Adipose tissue (tissue), 3 donors: ENCODE measurements around the gene GPR157. TPM values are rescaled to one million over a fixed set of nuclear protein-coding genes. Genes with fewer than 3 reads are reported as not detected.
"Not testable (repeated sequence)": the region's sequence is repeated elsewhere in the genome, so short reads cannot be mapped to it uniquely, and the experiment has no call there.

ENCODE experiments used
- H3K27ac ChIP-seq: one replicate; pipeline ENCODE4 v1.5.1; 2013; ENCODE audit warnings: low read depth, low read length
- WGBS, 3 donors: extraction: QIAGEN DNeasy Blood & Tissue Kit; methylation state at CpG; one replicate each; pipeline ENCODE4 v1.1.7; 2013; 5-methylcytosine and 5-hydroxymethylcytosine counted together
- polyA plus RNA-seq, 3 donors: library from polyadenylated mRNA; stranded (reverse); fragments of 200-250 nt; gene quantifications; one replicate each; pipeline ENCODE4 v1.2.3, GENCODE V29; 2013
- donor health status: healthy with polysubstance abuse.
- donor health status: Bipolar disorder and iron deficiency.
- donor health status: healthy.

Gene GPR157
- polyA plus RNA-seq, 3 donors, result 1.7 to 3.7 (median 2.2) TPM

DNA sequence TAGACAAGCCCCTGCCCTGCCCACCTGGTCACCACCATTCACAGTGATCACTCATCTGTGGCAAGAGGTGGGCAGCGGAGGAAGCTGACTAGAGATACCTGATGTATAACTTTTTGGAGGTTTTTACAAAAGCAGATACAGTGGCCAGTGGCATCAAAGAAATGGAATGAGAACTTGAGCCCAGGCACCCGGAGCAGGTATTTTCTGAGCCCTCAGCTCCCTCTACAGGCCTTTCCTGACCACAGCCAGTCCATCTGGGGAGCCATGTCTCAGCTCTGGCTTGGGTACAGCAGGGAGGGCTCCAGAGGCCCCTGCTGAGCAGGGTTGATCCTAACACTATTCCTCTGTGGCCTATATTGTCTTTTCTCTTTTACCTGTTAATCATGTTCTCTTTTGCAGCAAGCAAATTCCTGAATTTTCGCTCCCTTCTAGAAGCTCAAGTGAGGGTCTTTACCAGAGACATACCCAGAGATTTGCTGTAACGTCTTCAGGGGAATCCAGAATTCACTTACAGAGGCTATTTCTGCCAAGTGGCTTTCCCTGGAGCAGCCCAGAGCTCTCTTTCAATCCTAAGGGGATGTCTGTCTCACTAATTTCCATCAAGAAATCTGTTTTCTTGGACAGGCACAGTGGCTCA is 27.3 kb downstream of the GPR157 start:
- WGBS, 3 donors, result 46 to 65% (median 49%) methylated on average over 4 of the region's 4 CpGs
- H3K27ac ChIP-seq, result no peak overlapping the region

DNA sequence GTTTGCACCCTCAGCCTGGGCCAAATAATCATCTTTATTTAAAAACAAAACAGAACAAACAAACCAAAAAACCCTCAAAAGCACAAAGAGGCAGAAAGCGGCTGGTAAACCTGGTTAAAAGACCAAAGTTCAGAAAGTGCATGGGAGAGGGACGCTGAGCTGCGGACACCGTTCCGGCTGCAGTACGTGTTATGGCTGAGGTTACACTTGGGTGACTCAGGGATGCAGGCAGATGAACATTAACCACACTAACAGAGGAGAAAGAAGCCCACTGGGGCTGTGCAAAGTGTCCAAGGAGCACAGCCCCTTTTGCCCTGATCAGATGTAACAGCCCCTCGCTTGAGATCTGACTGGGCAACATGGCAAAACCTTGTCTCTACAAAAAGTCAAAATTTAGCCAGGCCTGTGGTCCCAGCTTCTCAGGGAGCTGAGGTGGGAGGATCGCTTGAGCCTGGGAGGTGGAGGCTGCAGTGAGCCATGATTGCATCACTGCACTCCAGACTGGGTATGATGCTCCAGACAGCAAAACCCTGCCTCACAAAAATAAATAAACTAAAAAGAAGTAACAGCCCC is 28.3 kb downstream of the GPR157 start:
- WGBS, 3 donors, result 89 to 95% (median 93%) methylated on average over 8 of the region's 8 CpGs
- no peak overlapping the region for H3K27ac ChIP-seq

DNA sequence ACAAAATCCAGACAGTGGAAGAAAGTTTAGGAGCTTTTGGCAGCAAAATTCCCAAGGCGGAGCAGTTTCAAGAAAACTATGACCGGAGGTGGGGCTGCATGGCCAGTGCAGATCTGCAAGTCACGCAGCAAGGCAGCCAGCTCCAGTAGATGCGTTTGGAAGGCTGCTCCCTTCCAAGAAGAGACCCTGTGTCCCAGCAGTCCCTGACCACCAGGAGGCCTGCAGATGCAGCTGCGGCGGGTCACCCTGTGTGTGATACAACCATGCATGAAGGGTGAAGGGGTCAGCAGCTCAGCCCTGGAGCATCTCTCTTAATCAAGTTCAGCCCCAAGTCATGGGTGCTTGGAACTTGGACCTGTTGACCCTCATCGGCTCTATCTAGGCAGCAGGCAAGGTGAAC is 29.3 kb downstream of the GPR157 start:
- 76 to 87% (median 86%) methylated on average over 7 of the region's 7 CpGs for WGBS, 3 donors
- no peak overlapping the region for H3K27ac ChIP-seq

DNA sequence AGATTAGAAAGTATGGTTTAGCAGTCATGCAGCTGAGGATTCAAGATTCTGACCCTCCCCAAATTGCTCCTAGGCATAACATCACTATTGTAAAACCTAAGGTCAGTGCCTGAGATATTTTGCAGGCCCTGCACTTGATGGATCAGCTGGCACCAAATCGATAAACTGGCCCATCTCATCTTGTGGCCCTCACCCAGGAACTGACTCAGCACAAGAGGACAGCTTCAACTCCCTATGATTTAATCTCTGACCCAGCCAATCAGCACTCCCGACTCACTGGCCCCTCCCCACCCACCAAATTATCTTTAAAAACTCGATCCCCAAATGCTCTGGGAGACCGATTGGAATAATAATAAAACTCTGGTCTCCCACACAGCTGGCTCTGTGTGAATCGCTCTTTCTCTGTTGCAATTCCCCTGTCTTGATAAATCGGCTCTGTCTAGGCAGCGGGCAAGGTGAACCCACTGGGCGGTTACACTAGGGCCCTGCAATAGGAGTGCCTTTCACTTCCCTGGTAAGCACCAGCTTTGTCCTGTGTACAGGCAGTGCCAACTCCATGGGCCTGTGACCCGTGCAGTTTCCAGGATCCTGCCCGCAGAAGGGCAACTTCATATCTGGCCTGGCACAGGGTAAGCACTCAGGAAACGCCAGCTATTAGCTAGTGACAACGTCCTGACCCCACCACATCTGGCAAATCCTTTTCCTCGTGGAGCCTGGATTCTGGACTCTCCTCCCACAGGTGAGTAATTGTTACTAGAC is 30.8 kb downstream of the GPR157 start:
- WGBS, 3 donors, result 71 to 84% (median 77%) methylated on average over 13 of the region's 13 CpGs
- no peak overlapping the region for H3K27ac ChIP-seq

DNA sequence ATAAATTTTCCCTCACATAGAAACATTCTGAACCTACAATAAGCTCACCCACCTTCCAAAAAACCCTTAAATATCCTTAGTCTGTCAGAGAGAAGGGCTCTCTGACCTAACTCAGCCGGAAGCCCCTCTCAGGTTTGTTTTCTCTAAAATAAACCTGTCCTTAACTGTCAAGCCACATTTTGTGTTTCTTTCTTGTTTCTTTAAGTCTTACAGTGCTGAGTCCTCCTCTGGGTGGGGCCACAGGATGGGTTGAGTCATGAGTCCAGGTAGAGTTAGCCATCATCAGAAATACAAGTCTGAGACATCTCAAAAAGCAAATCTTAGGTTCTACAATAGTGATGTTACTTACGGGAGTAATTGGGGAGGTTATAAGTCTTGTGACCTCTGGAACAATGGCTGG is 33.1 kb downstream of the GPR157 start:
- no peak overlapping the region for H3K27ac ChIP-seq
- 91 to 98% (median 93%) methylated on average over 2 of the region's 2 CpGs for WGBS, 3 donors

DNA sequence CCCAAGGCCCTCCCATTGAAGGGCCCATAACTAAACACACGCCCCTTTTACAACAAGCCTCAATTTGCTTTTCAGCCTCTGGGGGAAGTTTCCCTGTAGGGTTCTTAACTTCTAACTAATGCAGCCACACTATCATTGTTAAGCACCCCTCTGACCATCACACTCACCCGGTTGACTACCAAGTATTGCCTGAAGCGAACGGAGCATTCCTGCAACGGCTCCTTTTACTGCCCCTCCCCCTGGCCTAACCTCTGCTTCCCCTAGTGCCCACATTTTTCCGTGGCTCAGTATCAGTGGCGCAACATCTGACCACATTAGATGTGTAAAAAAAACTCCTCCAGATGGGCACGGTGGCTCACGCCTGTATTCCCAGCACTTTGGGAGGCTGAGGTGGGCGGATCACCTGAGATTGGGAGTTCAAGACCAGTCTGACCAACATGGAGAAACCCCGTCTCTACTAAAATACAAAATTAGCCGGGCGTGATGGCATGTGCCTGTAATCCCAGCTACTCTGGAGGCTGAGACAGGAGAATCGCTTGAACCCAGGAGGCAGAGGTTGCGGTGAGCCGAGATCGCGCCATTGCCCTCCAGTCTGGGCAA is 34.8 kb downstream of the GPR157 start:
- 68 to 78% (median 72%) methylated on average over 18 of the region's 18 CpGs for whole genome bisulfite sequencing, 3 donors

DNA sequence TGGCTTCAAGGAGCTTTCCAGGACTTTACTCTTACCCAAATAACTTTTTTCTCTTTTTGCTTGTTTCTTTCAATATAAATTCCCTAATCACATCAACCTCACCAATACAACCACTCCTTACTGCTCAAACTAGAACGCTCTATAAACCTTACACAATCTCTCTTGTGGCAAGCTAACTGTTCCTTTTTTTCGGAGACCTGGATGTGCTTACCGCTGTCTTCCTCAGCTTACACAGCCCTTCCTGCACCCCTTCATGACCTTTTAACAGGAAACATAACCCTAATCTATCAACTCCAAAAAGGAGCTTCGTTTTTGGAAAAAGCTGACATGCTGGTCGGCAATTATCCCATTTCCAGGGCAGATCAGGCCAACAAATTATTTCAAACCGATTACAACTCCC is 35.3 kb downstream of the GPR157 start:
- WGBS, 3 donors, result 36 to 70% (median 56%) methylated on average over 6 of the region's 6 CpGs
- H3K27ac ChIP-seq, result no peak overlapping the region

More for the DNA sequence above, 34.8 kb downstream of the GPR157 start:
- not testable (repeated sequence) for H3K27ac ChIP-seq

DNA sequence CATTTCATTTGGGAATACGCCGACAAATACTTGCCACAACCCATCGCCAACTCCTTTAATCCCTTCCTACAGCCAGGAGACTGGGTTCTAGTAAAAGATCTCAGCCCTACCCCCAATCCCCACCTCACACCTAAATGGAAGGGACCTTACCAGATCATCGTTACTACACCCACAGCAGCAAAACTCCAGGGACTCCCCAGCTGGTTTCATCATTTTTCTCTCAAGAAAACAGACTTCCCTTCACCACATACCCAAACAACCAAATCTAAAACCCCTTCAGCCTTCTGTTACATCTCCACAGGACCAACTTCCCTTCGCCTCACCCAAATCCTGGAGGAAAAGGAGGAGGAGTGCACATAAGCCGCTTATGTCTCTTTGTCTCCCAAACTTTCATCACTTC is 35.8 kb downstream of the GPR157 start:
- H3K27ac ChIP-seq, result no peak overlapping the region
- WGBS, 3 donors, result 61 to 77% (median 72%) methylated on average over 6 of the region's 6 CpGs

DNA sequence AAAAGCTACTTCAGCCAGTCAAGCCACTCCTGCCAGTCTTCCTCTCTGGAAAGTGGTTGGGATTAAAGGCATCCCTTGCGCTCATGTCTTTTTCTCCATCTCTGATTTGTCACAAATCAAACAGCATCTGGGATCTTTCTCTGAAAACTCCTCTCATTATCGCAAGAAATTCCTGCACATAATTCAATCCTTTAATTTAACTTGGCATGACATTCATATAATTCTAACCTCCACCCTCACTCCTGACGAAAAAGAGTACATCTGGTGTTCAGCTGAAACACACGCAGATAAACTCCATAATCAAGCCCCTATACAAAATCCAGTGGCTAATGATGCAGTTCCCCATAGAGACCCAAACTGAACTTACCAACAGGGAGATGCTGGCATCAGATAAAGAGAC is 40.1 kb downstream of the GPR157 start:
- WGBS, 3 donors, result 66 to 78% (median 77%) methylated on average over 4 of the region's 4 CpGs
- no peak overlapping the region for H3K27ac ChIP-seq

DNA sequence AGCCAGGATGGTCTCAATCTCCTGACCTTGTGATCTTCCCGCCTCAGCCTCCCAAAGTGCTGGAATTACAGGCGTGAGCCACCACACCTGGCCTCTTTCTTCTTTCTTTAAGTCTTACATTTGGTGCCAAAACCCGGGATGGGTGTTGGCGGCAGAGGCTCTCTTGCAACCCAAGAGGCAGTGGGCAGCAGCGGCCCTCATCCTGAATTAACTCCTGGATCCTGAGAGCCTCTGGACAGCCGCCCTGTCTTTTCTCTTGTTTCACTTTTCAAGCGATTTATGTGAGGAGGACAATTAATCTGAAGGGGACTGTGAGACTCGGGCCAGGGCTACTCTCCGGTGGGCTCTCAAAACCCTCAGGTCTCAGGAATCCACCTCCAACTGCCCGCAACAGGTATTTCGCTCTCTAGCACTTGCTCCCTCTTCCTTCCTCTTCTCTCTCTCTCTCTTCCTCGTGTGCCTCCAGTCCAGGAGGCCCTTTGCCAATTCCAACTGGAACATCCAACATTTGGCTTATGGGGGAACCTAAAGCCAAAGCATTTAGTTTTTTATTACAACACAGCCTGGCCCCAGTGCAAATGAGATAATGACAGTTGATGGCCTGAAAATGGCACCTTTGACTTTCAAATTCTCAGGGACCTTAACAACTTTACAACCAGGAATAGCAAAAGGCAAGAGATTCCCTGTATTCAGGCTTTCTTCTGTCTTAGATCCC is 41.3 kb downstream of the GPR157 start:
- WGBS, 3 donors, result 77 to 90% (median 81%) methylated on average over 12 of the region's 12 CpGs
- H3K27ac ChIP-seq, result no peak overlapping the region

DNA sequence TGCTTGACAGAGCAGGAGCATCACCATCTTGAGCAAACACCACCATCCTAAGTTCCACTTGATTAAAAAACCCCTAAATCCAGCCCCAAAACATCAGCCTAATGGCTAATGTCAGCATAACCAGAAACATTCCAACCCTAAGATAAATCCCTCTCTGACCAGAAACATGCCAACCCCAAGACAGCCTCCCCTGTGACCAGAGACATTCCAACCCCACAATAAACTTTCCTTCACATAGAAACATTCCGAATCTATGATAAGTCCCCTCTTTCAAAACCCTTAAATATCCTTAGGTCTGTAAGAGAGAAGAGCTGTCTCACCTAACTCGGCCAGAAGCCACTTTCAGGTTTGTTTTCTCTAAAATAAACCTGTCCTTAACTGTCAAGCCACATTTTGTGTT is 42.1 kb downstream of the GPR157 start:
- 47 to 87% (median 61%) methylated on average over 2 of the region's 2 CpGs for WGBS, 3 donors
- H3K27ac ChIP-seq, result no peak overlapping the region

DNA sequence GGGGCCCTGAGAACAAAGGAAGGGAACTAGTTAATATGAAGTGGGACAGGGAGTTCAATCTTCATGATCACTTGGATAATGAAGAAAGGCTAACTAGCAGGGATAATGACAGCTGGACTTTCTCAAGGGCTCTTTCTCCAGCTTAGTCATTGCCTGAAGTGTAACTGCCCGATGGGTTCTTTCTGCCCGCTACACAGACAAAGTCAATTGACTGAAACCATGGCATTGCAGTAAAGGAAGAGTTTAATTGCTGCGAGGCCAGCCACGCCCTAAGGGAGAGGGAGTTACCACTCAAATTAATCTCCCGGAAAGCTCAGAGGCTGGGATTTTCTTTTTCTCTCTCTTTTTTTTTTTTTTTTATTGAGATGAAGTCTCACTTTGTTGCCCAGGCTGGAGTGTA is 42.9 kb downstream of the GPR157 start:
- 44 to 89% (median 70%) methylated on average over 5 of the region's 5 CpGs for WGBS, 3 donors

DNA sequence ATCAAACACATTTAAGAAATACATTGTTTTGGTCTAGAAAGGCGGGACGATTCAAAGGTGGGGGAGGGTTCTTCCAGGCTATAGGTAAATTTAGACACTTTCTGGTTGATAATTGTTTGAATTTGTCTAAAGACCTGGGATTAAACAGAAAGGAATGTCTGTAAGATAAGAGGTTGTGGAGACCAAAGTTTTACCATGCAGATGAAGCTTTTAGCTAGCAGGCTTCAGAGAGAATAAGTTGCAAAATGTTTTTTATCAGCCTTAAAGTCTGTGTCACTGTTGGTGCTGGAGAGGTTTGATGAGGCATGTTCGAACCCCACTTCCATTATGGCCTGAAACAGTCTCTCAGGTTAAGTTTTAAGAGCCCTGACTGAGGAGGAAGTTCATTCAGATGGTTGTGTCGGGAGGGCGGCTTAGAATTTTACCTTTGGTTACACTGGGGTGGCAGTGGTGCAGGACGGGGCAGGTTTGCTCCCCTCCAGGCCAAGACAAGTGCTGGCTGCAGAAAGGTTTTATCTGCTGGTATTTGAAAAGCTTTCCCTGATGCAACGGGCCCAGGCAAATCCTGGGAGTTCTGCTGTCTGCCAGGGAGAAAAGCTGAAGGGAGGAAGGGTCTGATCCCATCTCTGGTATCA is 43.5 kb downstream of the GPR157 start:
- 55 to 71% (median 71%) methylated on average over 7 of the region's 7 CpGs for WGBS, 3 donors
- H3K27ac ChIP-seq, result no peak overlapping the region

More for the DNA sequence above, 42.9 kb downstream of the GPR157 start:
- H3K27ac ChIP-seq, result no peak overlapping the region

DNA sequence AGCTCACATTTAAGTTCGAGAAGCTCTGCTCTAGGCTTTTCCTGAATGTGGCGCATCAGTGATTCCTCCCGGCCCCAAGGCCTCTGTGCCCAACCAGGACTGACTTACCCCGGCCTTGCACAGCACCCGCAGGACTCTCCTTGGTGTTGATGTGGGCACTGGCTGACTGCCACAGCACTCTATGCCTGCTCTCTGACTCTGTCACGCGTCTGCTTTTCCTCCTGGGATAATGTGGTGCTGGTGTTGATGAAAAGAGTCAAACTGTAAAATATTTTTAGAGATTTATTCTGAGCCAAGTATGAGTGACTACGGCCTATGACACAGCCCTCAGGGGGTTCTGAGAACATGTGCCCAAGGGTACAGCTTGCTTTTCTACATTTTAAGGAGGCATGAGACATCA is 44.0 kb downstream of the GPR157 start:
- WGBS, 3 donors, result 47 to 70% (median 60%) methylated on average over 8 of the region's 8 CpGs
- H3K27ac ChIP-seq, result no peak overlapping the region

DNA sequence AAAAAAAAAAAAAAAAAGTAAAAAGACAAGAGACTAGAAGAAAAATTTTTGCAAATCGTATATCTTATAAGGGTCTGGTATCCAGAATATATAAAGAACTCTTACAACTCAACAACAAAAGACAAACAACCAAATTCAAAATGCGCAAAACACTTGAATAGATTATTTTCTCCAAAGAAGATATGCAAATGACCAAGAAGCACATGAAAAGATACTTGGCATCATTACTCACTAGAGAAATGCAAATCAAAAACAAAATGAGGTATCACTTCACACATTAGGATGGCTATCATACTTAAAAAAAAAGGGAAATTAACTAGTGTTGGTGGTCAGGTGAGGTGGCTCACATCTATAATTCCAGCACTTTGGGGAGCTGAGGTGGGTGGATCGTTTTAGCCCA is 47.4 kb downstream of the GPR157 start:
- no peak overlapping the region for H3K27ac ChIP-seq
- 91 to 96% (median 95%) methylated on average over 3 of the region's 3 CpGs for WGBS, 3 donors

DNA sequence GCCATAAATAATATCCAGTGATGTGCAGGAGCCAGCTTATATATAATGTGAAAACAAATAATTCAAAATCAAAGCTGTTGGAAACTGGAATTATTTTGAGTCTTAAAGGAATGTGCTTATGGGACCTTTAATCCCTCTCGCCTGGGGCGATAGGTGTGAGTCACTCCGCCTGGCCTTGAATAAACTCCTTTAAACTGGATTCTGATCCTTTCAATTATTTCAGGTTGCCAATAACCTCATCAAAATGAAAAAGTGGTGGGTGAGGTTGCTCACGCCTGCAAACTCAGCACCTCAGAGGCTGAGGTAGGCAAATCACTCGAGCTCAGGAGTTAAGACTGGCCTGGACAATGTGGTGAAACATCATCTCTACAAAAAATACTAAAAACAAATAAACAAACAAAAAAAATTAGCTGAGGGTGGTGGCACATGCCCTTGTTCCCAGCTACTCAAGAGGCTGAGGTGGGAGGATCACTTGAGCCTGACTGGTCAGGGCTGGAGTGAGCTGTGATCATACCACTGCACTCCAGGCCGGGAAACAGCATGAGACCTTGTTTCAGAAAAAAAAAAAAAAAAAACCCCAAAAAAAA is 48.1 kb downstream of the GPR157 start:
- H3K27ac ChIP-seq, result no peak overlapping the region
- WGBS, 3 donors, result 85 to 94% (median 93%) methylated on average over 6 of the region's 6 CpGs

DNA sequence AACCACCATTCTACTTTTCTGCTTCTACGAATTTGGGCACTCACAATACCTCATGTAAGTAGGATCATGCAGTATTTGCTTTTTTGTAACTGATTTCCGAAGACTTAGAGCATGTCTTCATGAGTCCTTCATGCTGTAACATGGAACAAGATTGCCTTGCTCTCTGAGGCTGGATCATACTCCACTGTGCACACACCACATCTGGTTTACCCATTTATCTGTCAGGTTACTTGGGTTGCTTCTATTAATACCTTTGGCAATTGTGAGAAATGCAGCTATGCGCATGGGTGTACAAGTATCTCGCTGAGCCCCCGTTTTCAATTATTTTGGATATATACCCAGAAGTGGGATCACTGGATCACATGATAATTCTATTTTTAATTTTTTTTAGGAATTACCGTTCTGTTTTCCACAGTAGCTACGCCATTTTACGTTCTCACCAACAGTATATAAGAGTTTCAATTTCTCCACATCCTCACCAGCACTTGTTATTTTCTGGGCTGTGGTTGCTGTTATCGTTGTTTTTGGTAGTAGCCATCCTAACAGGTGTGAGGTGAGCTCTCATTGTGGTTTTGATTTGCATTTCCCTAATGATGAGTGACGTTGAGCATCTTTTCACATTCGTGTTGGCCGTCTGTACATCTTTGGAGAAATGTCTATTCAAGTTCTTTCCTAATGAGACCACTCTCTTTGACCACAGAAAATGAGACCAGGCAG is 48.8 kb downstream of the GPR157 start:
- 82 to 92% (median 86%) methylated on average over 12 of the region's 12 CpGs for WGBS, 3 donors
- H3K27ac ChIP-seq, result no peak overlapping the region
